HG03565 (cell line): ENCODE data around the gene GALM.
"Not testable (repeated sequence)": the region's sequence is repeated elsewhere in the genome, so short reads cannot be mapped to it uniquely, and the experiment has no call there.

Experiments
- ATAC-seq: cut with Tn5 transposase; IDR thresholded peaks from one replicate; pipeline ENCODE4 v1.9.1; 2021; ENCODE audit warnings: mild to moderate bottlenecking, moderate library complexity; ENCODE audit not compliant: unreplicated experiment

GALM gene

GRCh38 chr2:38665854-38666555 is at the start of gene GALM:
Gene GALM, plus strand, starts transcription at chr2:38666114. Its CDS starts 48 bp downstream, at chr2:38666162.
- ATAC-seq = no peak

- ATAC-seq = no peak
Measured at GRCh38 chr2:38617301-38617700, 48.6 kb upstream of the GALM start.

- no peak for ATAC-seq
Measured at GRCh38 chr2:38619458-38620164, 46.3 kb upstream of the GALM start.

- no peak for ATAC-seq
Measured at GRCh38 chr2:38620282-38620977, 45.5 kb upstream of the GALM start.

GRCh38 chr2:38621018-38621417 is 44.9 kb upstream of the GALM start:
- no peak for ATAC-seq

- ATAC-seq = no peak
Measured at GRCh38 chr2:38622210-38622609, 43.7 kb upstream of the GALM start.

GRCh38 chr2:38626326-38627035 is 39.4 kb upstream of the GALM start:
- no peak for ATAC-seq

- ATAC-seq = no peak
Measured at GRCh38 chr2:38627391-38627790, 38.5 kb upstream of the GALM start.

GRCh38 chr2:38629684-38630083 is 36.2 kb upstream of the GALM start:
- no peak for ATAC-seq

GRCh38 chr2:38631976-38632375 is 33.9 kb upstream of the GALM start:
- no peak for ATAC-seq

- no peak for ATAC-seq
Measured at GRCh38 chr2:38632980-38633379, 32.9 kb upstream of the GALM start.

GRCh38 chr2:38633895-38634294 is 32.0 kb upstream of the GALM start:
- ATAC-seq = no peak

- ATAC-seq = peak; percentile 96
Measured at GRCh38 chr2:38634684-38635083, 31.2 kb upstream of the GALM start.

- no peak for ATAC-seq
Measured at GRCh38 chr2:38635139-38635538, 30.8 kb upstream of the GALM start.

- ATAC-seq = no peak
Measured at GRCh38 chr2:38636069-38636468, 29.8 kb upstream of the GALM start.

- ATAC-seq = not testable (repeated sequence)
Measured at GRCh38 chr2:38642373-38643017, 23.4 kb upstream of the GALM start.

GRCh38 chr2:38643021-38643671 is 22.8 kb upstream of the GALM start:
- no peak for ATAC-seq

GRCh38 chr2:38643683-38644511 is 22.0 kb upstream of the GALM start:
- not testable (repeated sequence) for ATAC-seq

GRCh38 chr2:38648107-38648761 is 17.7 kb upstream of the GALM start:
- no peak for ATAC-seq
